Neural cell (in vitro differentiated cells): ENCODE results near the gene TRIM6. TPM values are rescaled to one million over a fixed set of nuclear protein-coding genes. Genes with fewer than 3 reads are reported as not detected.

ENCODE experiments used
- H2AFZ ChIP-seq: fragments of 200-600, 300-800 bp; sonication (generic), shearing (Covaris generic); 2 replicates; pipeline ENCODE4 v1.6.0; 2014; ENCODE audit warnings: low read depth, mild to moderate bottlenecking, antibody characterized with exemption, low read length, moderate library complexity
- H3F3A ChIP-seq: fragments of 200-600 bp; shearing (Covaris generic); 2 replicates; pipeline ENCODE4 v1.6.1; 2016; ENCODE audit warnings: mild to moderate bottlenecking, moderate library complexity, mixed read lengths, antibody characterized with exemption, low read length; ENCODE audit not compliant: insufficient read depth, poor library complexity, severe bottlenecking
- H3K27ac ChIP-seq: fragments of 200-600, 300-800 bp; sonication (generic), shearing (Covaris generic); 2 replicates; pipeline ENCODE4 v1.5.1; 2014; ENCODE audit warnings: mild to moderate bottlenecking, low read length, moderate library complexity
- H3K27me3 ChIP-seq: fragments of 300-800, 200-600 bp; sonication (generic), shearing (Covaris generic); 2 replicates; pipeline ENCODE4 v1.6.0; 2014; ENCODE audit warnings: mild to moderate bottlenecking, low read depth, low read length, moderate library complexity; ENCODE audit not compliant: insufficient read depth
- H3K36me3 ChIP-seq: fragments of 300-800, 200-600 bp; sonication (generic), shearing (Covaris generic); 2 replicates; pipeline ENCODE4 v1.5.1; 2014; ENCODE audit warnings: mild to moderate bottlenecking, antibody characterized with exemption, low read length, moderate library complexity; ENCODE audit not compliant: insufficient read depth
- H3K4me2 ChIP-seq: fragments of 300-800, 200-600 bp; sonication (generic), shearing (Covaris generic); 2 replicates; pipeline ENCODE4 v1.6.0; 2014; ENCODE audit warnings: mild to moderate bottlenecking, low read length
- H3K4me3 ChIP-seq: fragments of 300-800, 200-600 bp; sonication (generic), shearing (Covaris generic); 2 replicates; pipeline ENCODE4 v1.5.1; 2014; ENCODE audit warnings: mild to moderate bottlenecking, low read length, moderate library complexity
- H3K79me2 ChIP-seq: fragments of 200-600 bp; shearing (Covaris generic); replicated peaks from 2 replicates; pipeline ENCODE4 v1.6.0; 2014; ENCODE audit warnings: mild to moderate bottlenecking, low read length, moderate library complexity; ENCODE audit not compliant: insufficient read depth
- H3K9ac ChIP-seq: fragments of 300-800, 200-600 bp; sonication (generic), shearing (Covaris generic); 2 replicates; pipeline ENCODE4 v1.6.1; 2016; ENCODE audit warnings: mild to moderate bottlenecking, low read length, mixed read lengths
- H3K9me2 ChIP-seq: fragments of 200-600 bp; shearing (Covaris generic); 2 replicates; pipeline ENCODE4 v1.6.1; 2016; ENCODE audit warnings: mild to moderate bottlenecking, low read length, mixed read lengths; ENCODE audit not compliant: insufficient read depth
- H3K9me3 ChIP-seq: fragments of 200-600, 300-800 bp; sonication (generic), shearing (Covaris generic); 2 replicates; pipeline ENCODE4 v1.6.1; 2016; ENCODE audit warnings: mild to moderate bottlenecking, mixed run types, low read length, moderate library complexity, mixed read lengths
- H4K20me1 ChIP-seq: fragments of 200-600 bp; shearing (Covaris generic); 2 replicates; pipeline ENCODE4 v1.6.1; 2016; ENCODE audit warnings: mild to moderate bottlenecking, mixed run types; ENCODE audit not compliant: insufficient read depth
- EP300 ChIP-seq: fragments of 450-650 bp; conservative IDR thresholded peaks from 2 replicates; pipeline ENCODE4 v1.6.1; 2014; ENCODE audit warnings: antibody characterized with exemption, mild to moderate bottlenecking, moderate library complexity; ENCODE audit not compliant: poor library complexity, severe bottlenecking
- EZH2 ChIP-seq: fragments of 200-600, 300-800 bp; shearing (Covaris generic), sonication (generic); IDR thresholded peaks from 2 replicates; pipeline ENCODE4 v1.6.1; 2014; ENCODE audit warnings: antibody characterized with exemption, low read length, borderline replicate concordance, mild to moderate bottlenecking; ENCODE audit not compliant: insufficient read depth, poor library complexity, severe bottlenecking
- MXI1 ChIP-seq: fragments of 450-650 bp; conservative IDR thresholded peaks from 2 replicates; pipeline ENCODE4 v1.6.1; 2014; ENCODE audit warnings: antibody characterized with exemption, mild to moderate bottlenecking; ENCODE audit not compliant: poor library complexity, severe bottlenecking
- POLR2AphosphoS5 ChIP-seq: IDR thresholded peaks from 2 replicates; pipeline ENCODE4 v1.6.1; 2012
- RAD21 ChIP-seq: fragments of 450-650 bp; conservative IDR thresholded peaks from 2 replicates; pipeline ENCODE4 v1.6.1; 2014; ENCODE audit warnings: antibody characterized with exemption, mild to moderate bottlenecking, moderate library complexity
- SMC3 ChIP-seq: fragments of 450-650 bp; conservative IDR thresholded peaks from 2 replicates; pipeline ENCODE4 v1.6.1; 2014; ENCODE audit warnings: antibody characterized with exemption, mild to moderate bottlenecking, moderate library complexity; ENCODE audit not compliant: poor library complexity
- TAF1 ChIP-seq: IDR thresholded peaks from 2 replicates; pipeline ENCODE4 v1.6.1; 2012; ENCODE audit warnings: low read depth
- polyA plus RNA-seq: library from polyadenylated mRNA; depleted of rRNA; stranded (reverse); fragments of >200 nt; gene quantifications from 2 replicates; pipeline ENCODE4 v1.2.3, GENCODE V29; 2014
- TF ChIP-seq, protein P1 (sequence below): IDR thresholded peaks from 2 replicates; pipeline ENCODE4 v1.6.1; 2012; ENCODE audit warnings: borderline replicate concordance
- TF ChIP-seq, protein P2 (sequence below): fragments of 450-650 bp; IDR thresholded peaks from 2 replicates; pipeline ENCODE4 v1.5.1; 2014; ENCODE audit warnings: antibody characterized with exemption, mild to moderate bottlenecking, moderate library complexity; ENCODE audit not compliant: poor library complexity, severe bottlenecking

TRIM6 gene
- polyA plus RNA-seq, 1 donor from 2014 or later, result not detected

DNA sequence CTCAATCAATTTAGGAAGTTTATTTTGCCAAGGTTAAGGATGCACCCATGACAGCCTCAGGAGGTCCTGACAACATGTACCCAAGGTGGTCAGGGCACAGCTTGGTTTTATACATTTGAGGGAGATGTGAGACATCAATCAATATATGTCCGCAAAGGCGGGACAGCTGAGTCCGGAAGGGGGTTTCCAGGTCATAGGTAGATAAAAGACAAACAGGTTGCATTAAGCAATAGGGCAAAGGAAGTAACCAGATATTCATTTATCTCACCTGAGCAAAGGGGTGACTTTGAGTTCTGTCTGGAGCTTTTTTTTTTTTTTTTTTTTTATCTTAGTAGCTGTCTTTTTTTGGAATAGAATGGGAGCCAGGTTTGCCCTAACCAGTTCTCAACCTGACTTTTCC is 26.4 kb downstream of the TRIM6 start:
- no peaks in the 10 kb centered on the region for H3K27me3 ChIP-seq
- H3K79me2 ChIP-seq, result no peaks in the 10 kb centered on the region
- no peaks in the 10 kb centered on the region for H3F3A ChIP-seq
- no peak overlapping the region for H3K4me2 ChIP-seq
- no peak overlapping the region for H3K9ac ChIP-seq
- TF ChIP-seq POLR2AphosphoS5 (no peak), MXI1 (no peak), EP300 (no peak), TAF1 (no peak), RAD21 (no peak), SMC3 (no peak), EZH2 (no peak)
- TF ChIP-seq, protein P1, sequence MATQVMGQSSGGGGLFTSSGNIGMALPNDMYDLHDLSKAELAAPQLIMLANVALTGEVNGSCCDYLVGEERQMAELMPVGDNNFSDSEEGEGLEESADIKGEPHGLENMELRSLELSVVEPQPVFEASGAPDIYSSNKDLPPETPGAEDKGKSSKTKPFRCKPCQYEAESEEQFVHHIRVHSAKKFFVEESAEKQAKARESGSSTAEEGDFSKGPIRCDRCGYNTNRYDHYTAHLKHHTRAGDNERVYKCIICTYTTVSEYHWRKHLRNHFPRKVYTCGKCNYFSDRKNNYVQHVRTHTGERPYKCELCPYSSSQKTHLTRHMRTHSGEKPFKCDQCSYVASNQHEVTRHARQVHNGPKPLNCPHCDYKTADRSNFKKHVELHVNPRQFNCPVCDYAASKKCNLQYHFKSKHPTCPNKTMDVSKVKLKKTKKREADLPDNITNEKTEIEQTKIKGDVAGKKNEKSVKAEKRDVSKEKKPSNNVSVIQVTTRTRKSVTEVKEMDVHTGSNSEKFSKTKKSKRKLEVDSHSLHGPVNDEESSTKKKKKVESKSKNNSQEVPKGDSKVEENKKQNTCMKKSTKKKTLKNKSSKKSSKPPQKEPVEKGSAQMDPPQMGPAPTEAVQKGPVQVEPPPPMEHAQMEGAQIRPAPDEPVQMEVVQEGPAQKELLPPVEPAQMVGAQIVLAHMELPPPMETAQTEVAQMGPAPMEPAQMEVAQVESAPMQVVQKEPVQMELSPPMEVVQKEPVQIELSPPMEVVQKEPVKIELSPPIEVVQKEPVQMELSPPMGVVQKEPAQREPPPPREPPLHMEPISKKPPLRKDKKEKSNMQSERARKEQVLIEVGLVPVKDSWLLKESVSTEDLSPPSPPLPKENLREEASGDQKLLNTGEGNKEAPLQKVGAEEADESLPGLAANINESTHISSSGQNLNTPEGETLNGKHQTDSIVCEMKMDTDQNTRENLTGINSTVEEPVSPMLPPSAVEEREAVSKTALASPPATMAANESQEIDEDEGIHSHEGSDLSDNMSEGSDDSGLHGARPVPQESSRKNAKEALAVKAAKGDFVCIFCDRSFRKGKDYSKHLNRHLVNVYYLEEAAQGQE, result no peak
- TF ChIP-seq, protein P2, sequence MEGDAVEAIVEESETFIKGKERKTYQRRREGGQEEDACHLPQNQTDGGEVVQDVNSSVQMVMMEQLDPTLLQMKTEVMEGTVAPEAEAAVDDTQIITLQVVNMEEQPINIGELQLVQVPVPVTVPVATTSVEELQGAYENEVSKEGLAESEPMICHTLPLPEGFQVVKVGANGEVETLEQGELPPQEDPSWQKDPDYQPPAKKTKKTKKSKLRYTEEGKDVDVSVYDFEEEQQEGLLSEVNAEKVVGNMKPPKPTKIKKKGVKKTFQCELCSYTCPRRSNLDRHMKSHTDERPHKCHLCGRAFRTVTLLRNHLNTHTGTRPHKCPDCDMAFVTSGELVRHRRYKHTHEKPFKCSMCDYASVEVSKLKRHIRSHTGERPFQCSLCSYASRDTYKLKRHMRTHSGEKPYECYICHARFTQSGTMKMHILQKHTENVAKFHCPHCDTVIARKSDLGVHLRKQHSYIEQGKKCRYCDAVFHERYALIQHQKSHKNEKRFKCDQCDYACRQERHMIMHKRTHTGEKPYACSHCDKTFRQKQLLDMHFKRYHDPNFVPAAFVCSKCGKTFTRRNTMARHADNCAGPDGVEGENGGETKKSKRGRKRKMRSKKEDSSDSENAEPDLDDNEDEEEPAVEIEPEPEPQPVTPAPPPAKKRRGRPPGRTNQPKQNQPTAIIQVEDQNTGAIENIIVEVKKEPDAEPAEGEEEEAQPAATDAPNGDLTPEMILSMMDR, result no peak
- no peak overlapping the region for H3K4me3 ChIP-seq
- no peaks in the 10 kb centered on the region for H3K9me3 ChIP-seq
- H3K27ac ChIP-seq, result no peak overlapping the region
- no peaks in the 10 kb centered on the region for H3K9me2 ChIP-seq
- H2AFZ ChIP-seq, result no peak overlapping the region
- H3K36me3 ChIP-seq, result no peaks in the 10 kb centered on the region
- H4K20me1 ChIP-seq, result no peaks in the 10 kb centered on the region

DNA sequence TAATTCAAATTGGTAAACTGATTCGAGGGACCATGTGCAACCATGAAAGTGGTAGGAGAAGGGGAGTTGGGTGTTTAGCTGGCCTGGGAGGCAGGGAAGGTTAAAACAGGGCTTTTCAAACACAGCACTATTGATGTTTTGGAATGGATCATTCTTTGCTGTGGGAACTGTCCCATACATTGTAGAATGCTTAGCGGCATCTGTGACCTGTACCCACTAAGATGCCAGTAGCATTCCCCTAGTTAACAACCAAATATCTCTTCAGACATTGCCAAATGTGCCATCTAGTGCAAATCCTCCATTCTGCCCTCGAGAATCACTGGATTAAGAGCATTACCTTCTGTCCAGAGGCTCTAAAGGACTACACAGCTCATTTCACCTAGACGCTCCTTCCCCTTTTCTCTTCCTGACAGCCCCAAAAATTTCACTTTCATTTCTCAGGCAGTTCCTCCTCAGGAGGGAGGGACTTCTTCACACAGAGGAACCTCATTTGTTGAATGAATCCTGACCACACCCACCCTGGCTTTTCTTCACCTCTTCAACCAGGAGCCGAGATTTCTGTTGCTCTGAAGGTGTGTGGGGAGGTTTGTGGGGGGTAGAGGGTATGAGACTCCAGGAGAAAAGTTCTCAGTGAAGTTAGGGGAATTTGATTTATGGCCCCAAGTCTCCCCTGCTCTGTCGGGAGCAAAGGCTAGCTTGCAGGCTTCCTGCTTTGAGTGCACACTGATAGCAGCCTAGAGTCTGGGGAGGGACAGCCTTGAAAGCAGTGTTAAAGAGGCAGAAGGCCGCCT is 28.2 kb downstream of the TRIM6 start, which contains the start of gene TRIM34:
Gene TRIM34 (plus strand): TSS at position 513 of the 791 bp plus-strand sequence. CDS start 7,331 bp downstream, outside the sequence.
- H3K4me3 ChIP-seq, result no peak within 1 kb of the TSS
- H3F3A ChIP-seq, result no peaks in the 10 kb centered on the region
- no peaks in the 10 kb centered on the region for H3K9me3 ChIP-seq
- no peak within 1 kb of the TSS for H3K4me2 ChIP-seq
- H4K20me1 ChIP-seq, result no peaks in the 10 kb centered on the region
- no peaks in the 10 kb centered on the region for H3K27me3 ChIP-seq
- H3K9me2 ChIP-seq, result no peaks in the 10 kb centered on the region
- H2AFZ ChIP-seq, result no peak within 1 kb of the TSS
- H3K79me2 ChIP-seq, result no peaks in the 10 kb centered on the region
- H3K36me3 ChIP-seq, result no peaks in the 10 kb centered on the region
- no peak within 1 kb of the TSS for H3K9ac ChIP-seq
- no peak within 1 kb of the TSS for H3K27ac ChIP-seq
- TF ChIP-seq RAD21, result no peak
- TF ChIP-seq, protein P2, result no peak
- no peak for TF ChIP-seq POLR2AphosphoS5
- no peak for TF ChIP-seq MXI1
- TF ChIP-seq, protein P1, result no peak
- no peak for TF ChIP-seq SMC3
- TF ChIP-seq EZH2, result no peak
